GM18526 (cell line): ENCODE results near the gene PHKA2.

Source experiments
- POLR2A ChIP-seq: IDR thresholded peaks from 3 replicates; pipeline ENCODE4 v1.6.1; 2011; ENCODE audit not compliant: insufficient read length; ENCODE audit errors: extremely low read depth

PHKA2 gene

DNA sequence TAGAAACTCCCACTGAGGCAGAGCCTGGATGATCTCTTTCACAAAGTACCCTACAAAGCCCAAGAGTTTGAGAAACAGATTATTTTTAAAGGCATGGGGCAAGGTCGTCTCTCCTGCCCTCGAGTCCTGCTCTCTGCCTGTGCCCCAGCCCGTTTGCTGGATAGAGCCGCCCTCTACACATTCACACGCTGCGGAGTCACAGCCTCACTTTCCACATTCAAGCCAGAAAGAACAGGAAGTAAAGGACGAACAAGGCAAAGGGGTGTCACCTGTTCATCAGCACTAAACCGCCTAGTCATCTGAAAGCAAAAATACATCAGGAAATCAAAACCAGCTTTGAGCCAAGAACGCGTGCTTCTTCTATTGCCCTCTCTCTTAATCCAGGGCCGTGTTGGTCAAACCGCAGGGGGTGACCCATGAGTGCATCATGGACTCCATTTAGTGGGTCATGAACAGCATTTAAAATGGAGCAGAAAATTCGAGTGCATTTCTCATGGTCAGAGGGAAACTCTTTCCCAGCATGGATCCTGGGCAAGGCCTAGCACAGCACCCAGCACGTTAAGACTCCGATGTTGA, 83.4 kb downstream of the PHKA2 start:
- no peak for TF ChIP-seq POLR2A

DNA sequence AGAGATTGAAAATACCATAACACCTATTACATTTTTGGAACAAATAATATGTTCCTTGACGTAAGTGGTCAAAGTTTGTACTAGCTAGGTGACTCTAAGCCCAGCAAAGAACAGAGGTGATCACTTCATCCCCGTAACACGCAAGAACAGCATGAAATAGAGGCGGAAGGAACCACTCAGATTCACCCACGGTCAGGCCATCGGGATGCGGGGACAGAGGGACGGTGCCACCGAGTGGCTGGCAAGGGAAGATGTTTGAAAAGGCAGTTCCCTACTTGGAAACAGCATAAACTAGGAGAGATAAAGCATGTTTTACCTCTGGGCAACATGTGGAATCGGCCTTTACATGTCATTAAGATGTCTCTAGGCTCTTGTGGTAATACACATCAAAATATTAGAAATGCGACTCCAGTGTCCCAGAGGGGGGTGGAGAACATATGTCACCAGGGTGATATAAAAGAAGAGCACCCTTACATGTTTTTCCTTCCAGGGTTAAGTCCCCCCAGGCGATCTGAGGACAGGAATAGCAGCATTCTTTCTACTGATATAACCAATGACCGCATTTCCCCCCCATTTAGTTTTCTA, 84.0 kb downstream of the PHKA2 start:
- no peak for TF ChIP-seq POLR2A

GRCh38 chrX:18898492-18898891, 85.4 kb downstream of the PHKA2 start:
- TF ChIP-seq POLR2A, result no peak

GRCh38 chrX:18898091-18898490, 85.8 kb downstream of the PHKA2 start:
- TF ChIP-seq POLR2A, result no peak

- no peak for TF ChIP-seq POLR2A
These were observed 86.3 kb downstream of the PHKA2 start for GRCh38 chrX:18897611-18898010.

- TF ChIP-seq POLR2A, result no peak
These were observed 87.0 kb downstream of the PHKA2 start for GRCh38 chrX:18896680-18897544.

- no peak for TF ChIP-seq POLR2A
These were observed 88.5 kb downstream of the PHKA2 start for GRCh38 chrX:18895189-18895951.

- TF ChIP-seq POLR2A, result no peak
These were observed 89.8 kb downstream of the PHKA2 start for GRCh38 chrX:18894156-18894555.

GRCh38 chrX:18893536-18893935, 90.4 kb downstream of the PHKA2 start:
- TF ChIP-seq POLR2A, result no peak

DNA sequence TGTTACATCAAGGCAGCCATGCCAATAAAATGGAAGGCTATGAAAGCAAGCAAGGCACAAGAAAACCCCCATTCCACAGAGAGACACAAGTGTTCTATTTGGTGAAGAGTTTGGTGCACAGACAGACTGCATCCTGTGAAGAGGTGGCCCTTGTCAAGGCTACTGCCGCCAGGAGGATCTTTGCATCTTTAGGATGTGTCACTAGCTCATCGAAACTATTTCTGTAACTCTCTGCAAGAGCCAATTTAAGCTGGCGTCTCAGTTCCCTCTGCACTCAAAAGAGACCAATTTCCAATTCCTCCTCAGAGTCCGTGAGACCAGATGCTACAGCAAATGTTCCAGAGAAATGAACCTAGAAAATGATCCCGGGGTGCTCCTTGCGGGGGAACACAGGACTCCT, 91.0 kb downstream of the PHKA2 start:
- TF ChIP-seq POLR2A, result no peak

DNA sequence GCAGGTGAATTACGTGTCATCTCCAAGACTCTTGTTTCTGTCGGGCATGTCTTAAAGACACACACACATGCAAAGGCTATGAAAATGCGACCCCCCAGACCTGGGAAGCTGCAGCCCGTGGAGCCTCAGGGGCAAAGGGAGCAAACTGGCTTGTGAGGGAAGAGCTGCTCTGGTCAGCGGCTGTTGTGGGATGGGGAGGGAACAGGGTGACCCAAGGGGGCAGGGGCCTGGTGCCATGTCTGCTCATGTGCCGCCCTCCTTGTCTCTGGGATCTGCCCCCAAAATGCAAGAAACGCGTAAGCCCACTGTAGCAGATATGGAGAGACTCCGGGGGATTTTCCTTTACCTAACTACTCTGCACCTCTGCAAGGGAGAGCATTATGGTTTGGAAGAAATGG, 92.4 kb downstream of the PHKA2 start:
- TF ChIP-seq POLR2A, result no peak

DNA sequence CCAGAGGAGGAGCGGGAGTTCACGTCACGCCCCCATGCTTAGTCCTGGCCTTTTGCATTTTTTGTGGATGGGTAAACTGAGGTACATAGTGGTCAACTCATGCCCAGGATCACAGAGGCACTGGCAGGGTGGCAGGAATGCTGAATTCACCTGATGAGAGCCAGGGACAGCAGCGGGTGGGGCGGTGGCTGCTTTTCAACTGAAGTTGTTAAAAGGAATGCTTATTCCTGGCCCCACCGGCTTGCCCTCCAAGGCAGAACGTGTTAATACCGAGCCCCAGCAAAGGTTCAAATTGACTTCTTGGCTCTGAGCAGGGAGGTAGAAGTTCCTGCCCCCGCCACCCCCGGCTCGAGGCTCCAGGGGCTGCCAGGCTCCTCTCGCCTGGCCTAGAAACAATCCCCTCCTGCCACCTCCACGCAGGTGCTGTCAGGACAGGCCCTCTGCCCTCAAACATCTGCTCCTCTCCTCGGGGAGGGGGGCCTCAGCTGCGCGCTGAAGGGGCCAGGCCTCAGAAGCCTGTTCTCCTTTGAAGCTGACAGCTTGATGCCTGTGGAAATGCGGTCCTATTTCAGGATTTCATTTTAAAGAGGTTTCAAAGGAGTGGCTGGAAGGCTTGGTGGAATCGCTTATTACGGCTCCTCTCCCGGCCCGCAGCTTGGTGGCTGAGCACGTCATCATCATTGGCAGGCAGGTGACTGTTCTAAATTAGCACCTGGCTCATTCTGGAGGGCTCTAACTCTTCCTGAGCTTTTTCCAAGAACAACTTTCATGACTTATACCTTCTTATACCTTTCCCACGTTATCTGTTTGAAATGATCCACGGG, 93.0 kb downstream of the PHKA2 start:
- no peak for TF ChIP-seq POLR2A

- TF ChIP-seq POLR2A, result no peak
These were observed 93.9 kb downstream of the PHKA2 start for GRCh38 chrX:18890049-18890381.

GRCh38 chrX:18889346-18890048, 94.4 kb downstream of the PHKA2 start:
- no peak for TF ChIP-seq POLR2A
